Ovary (tissue), 9 donors: ENCODE measurements around the gene MAP2K1. TPM values are rescaled to one million over a fixed set of nuclear protein-coding genes. Genes with fewer than 3 reads are reported as not detected.
"Not testable (repeated sequence)": the region's sequence is repeated elsewhere in the genome, so short reads cannot be mapped to it uniquely, and the experiment has no call there.

Experiments
- DNase-seq, 5 donors: peaks; one replicate each; pipeline ENCODE4 v3.0.0-alpha.2; 2019 to 2020
- H3K27ac ChIP-seq, 2 donors: fragments of 200-600 bp; one replicate each; pipeline versions ENCODE4 v1.5.1 to v1.8.0; 2019 to 2022
- H3K27me3 ChIP-seq: fragments of 200-600 bp; one replicate; pipeline ENCODE4 v1.8.0; 2022
- H3K36me3 ChIP-seq: fragments of 200-600 bp; sonication (generic); one replicate; pipeline ENCODE4 v1.5.1; 2019
- H3K4me1 ChIP-seq: one replicate; pipeline ENCODE4 v1.8.1; 2013; ENCODE audit warnings: mild to moderate bottlenecking, moderate library complexity; ENCODE audit not compliant: insufficient read depth
- H3K4me3 ChIP-seq: fragments of 200-600 bp; sonication (generic); one replicate; pipeline ENCODE4 v1.5.1; 2017
- H3K9me3 ChIP-seq, 2 donors: fragments of 200-600 bp in 1 of 2; sonication (generic) in 1 of 2; one replicate each; pipeline versions ENCODE4 v1.5.1 to v1.8.1; 2013 to 2019; ENCODE audit warnings: mild to moderate bottlenecking in 1 of 2, moderate library complexity in 1 of 2
- EP300 ChIP-seq: sonication (generic); formaldehyde crosslinking; IDR thresholded peaks from one replicate; pipeline ENCODE4 v1.6.1; 2017; ENCODE audit warnings: antibody characterized with exemption
- POLR2A ChIP-seq: fragments of 450-650 bp; IDR thresholded peaks from one replicate; pipeline ENCODE4 v1.6.1; 2017; ENCODE audit warnings: antibody characterized with exemption, mild to moderate bottlenecking, moderate library complexity
- WGBS, 3 donors: extraction: QIAGEN DNeasy Blood & Tissue Kit in 1 of 3; methylation state at CpG; one replicate each; pipeline versions ENCODE4 v1.1.5 to v1.1.7; 2013 to 2017; 5-methylcytosine and 5-hydroxymethylcytosine counted together
- intact Hi-C, 4 donors: fragments of 100-400 bp; cut with DNase I; formaldehyde crosslinking; loops; one replicate each; pipeline versions ENCODE4 v1.11.0 to v1.15.1; 2022 to 2023
- polyA plus RNA-seq, 2 donors: library from polyadenylated mRNA; stranded (reverse); fragments of 200-250 nt in 1 of 2; fragments of 350-450 nt in 1 of 2; fragmentation: Illumina TruSeq in 1 of 2; extraction: RNeasy Lipid Tissue Mini Kit (QIAGEN cat#74804) in 1 of 2; gene quantifications; one replicate each; pipeline ENCODE4 v1.2.3, GENCODE V29; 2013 to 2014
- total RNA-seq, 7 donors: library from RNA; depleted of rRNA in 2 of 7; stranded (reverse); fragments of >200 nt in 2 of 7; fragmentation: NEBNext Ultra II Directional in 3 of 7; extraction: Animal tissue kit (Norgen Biotek cat#: 25700) in 3 of 7; gene quantifications; one replicate each; pipeline versions ENCODE4 v1.1.0 to v1.2.4, GENCODE V29; 2016 to 2023
- TF ChIP-seq, protein P1 (sequence below), 3 donors: fragments of 450-650 bp in 2 of 3; fragments of 200-600 bp in 1 of 3; IDR thresholded peaks; one replicate each; pipeline versions ENCODE4 v1.5.1 to v1.8.0; 2016 to 2022; ENCODE audit warnings: antibody characterized with exemption in 3 of 3, mild to moderate bottlenecking in 1 of 3
- donor health status: DM: no; HTN: no; CAD: no; lungs with moderate emphysema.
- donor health status: DM: no; HTN: no; CAD: no.
- donor health status: Bipolar disorder and iron deficiency.
- donor health status: DM: yes; HTN: yes; CAD: no.
- donor health status: DM: no; HTN: no; CAD: no.
- donor health status: DM: yes; HTN: yes; CAD: no.

The MAP2K1 gene
- total and polyA plus RNA-seq, 9 donors: 21.6 to 44.8 (median 34.3) TPM

DNA sequence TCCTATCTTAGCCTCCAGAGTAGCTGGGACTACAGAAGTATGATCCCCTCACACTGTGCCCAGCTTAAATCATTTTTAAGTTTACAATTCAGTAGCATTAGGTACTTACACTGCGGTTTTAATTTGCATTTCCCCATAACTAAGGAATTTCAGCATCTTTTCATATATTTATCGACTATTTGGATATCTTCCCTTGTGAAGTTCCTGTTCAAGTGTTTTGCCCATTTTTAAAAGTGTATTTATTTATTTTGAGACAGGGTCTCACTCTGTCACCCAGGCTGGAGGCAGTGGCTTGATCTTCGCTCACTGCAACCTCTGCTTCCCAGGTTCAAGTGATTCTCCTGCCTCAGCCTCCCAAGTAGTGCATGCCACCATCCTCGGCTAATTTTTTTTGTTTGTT lies 12.5 kb upstream of the MAP2K1 start:
- TF ChIP-seq EP300 (no peak), POLR2A (no peak)
- TF ChIP-seq, protein P1, sequence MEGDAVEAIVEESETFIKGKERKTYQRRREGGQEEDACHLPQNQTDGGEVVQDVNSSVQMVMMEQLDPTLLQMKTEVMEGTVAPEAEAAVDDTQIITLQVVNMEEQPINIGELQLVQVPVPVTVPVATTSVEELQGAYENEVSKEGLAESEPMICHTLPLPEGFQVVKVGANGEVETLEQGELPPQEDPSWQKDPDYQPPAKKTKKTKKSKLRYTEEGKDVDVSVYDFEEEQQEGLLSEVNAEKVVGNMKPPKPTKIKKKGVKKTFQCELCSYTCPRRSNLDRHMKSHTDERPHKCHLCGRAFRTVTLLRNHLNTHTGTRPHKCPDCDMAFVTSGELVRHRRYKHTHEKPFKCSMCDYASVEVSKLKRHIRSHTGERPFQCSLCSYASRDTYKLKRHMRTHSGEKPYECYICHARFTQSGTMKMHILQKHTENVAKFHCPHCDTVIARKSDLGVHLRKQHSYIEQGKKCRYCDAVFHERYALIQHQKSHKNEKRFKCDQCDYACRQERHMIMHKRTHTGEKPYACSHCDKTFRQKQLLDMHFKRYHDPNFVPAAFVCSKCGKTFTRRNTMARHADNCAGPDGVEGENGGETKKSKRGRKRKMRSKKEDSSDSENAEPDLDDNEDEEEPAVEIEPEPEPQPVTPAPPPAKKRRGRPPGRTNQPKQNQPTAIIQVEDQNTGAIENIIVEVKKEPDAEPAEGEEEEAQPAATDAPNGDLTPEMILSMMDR (IDR thresholded peaks at IDR 0.05): no peak
- DNase-seq: no peak
- WGBS, 3 donors: 86 to 94% (median 92%) methylated on average over 4 of the region's 4 CpGs
- Histone ChIP-seq H3K36me3 (no peaks in the 10 kb centered on the region), H3K9me3 (no peaks in the 10 kb centered on the region), H3K27me3 (no peaks in the 10 kb centered on the region), H3K4me3 (no peak overlapping the region), H3K27ac (no peak overlapping the region), H3K4me1 (no peaks in the 10 kb centered on the region)
- intact Hi-C loops: no loop called here

DNA sequence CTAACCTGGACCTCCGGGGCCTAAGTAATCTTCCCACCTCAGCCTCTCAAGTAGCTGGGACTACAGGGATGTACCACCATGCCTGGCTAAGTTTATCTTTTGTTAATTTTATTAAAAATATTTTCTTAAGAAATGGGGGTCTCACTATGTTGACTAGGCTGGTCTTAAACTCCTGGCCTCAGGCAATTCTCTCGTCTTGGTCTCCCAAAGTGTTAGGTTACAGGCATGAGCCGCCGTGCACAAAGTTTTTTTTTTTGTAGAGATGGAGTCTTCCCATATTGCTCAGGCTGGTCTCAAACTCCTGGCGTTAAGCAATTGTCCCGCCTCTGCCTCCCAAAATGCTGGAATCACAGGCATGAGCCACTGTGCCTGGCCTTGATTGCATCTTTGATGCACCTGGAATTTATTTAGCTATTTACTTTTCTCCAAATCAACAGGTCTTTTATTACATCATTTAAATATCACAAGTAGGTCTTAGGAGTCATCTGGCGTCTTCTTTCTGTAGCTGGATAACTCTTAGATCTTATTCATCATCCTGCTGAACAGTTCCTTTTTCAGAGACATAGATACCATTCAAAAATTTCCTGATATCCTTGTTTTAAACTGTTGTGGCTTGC lies 7.8 kb upstream of the MAP2K1 start:
- Histone ChIP-seq H3K4me3 (no peak overlapping the region), H3K36me3 (no peaks in the 10 kb centered on the region), H3K27me3 (no peaks in the 10 kb centered on the region), H3K9me3 (no peaks in the 10 kb centered on the region), H3K27ac (no peak overlapping the region), H3K4me1 (no peaks in the 10 kb centered on the region)
- no peak for DNase-seq
- intact Hi-C loops: no loop called here
- 89 to 90% (median 89%) methylated on average over 7 of the region's 7 CpGs for WGBS, 3 donors
- TF ChIP-seq EP300 (no peak), POLR2A (no peak)
- TF ChIP-seq, protein P1 (IDR thresholded peaks at IDR 0.05): no peak

DNA sequence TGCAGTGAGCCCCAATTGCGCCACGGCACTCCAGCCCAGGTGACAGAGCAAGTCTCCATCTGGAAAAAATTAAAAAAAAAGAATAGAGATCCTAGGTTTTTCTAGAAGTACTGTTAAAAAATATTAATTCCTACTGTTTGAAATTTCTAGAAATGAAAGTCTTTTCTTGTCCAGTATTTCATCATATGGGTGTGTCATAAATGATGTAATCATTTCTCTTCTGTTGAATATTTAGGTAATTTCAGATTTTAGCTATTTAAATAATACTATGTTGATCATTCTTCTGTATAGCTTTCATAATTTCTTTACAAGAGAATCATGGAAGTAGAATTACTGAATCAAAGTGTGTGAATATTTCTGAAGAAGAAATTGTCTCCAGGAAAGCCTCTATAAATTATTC lies 5.3 kb upstream of the MAP2K1 start:
- H3K36me3 ChIP-seq, H3K27ac ChIP-seq, DNase-seq, H3K4me1 ChIP-seq, H3K27me3 ChIP-seq, H3K9me3 ChIP-seq, H3K4me3 ChIP-seq, intact Hi-C loops: not testable (repeated sequence)
- WGBS, 3 donors: 92 to 98% (median 94%) methylated on average over 2 of the region's 2 CpGs

DNA sequence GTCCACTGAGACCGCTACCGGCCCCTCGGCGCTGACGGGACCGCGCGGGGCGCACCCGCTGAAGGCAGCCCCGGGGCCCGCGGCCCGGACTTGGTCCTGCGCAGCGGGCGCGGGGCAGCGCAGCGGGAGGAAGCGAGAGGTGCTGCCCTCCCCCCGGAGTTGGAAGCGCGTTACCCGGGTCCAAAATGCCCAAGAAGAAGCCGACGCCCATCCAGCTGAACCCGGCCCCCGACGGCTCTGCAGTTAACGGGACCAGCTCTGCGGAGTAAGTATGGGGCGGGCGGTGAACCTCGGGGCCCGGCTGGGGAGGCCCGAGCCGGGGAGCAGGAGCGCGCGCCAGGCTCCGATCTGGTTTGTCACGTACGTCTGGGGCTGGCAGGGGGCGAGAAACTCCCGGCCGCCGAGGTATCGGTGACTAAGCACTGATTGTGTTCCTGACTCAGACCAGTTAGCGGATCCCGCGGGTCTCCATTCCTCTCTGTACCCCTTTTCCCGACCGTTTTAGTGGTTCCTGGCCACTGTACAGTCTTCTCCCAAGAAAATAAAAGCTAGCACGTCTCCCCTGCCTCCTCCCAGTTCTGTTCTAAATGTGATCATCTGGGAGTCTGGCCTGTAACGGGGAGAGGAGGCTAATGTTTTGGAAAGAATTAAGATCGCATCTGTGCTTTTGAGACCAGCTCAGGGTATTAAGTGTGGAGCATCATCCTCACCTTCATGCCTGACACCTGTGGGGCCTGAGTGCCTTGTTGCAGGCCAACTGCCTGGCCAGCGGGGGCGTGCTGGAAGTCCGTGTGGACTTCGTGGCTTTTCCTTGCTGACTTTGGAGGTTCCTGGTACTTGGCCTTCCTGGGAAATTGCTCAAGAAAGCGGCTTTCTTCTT lies 691 bp downstream of the MAP2K1 start:
- peak; percentile 63 to 78 (median 73) for DNase-seq
- 1% methylated on average over 30 to 62 of the region's 62 CpGs for WGBS, 3 donors
- H3K4me3 ChIP-seq: peak overlapping the region; percentile 81
- H3K36me3 ChIP-seq: no peaks in the 10 kb centered on the region
- H3K4me1 ChIP-seq: peaks cover 5% of the 10 kb centered on the region
- intact Hi-C loops: loop anchor here (2.0 to 5.0 kb wide), 3 partner anchors 109 to 111 kb away; partner anchors contain the start of gene SNAPC5 (in 3 of the 4)
- H3K27ac ChIP-seq: peak overlapping the region; percentile 63 to 96
- TF ChIP-seq EP300 (no peak), POLR2A (peak; percentile 13)
- TF ChIP-seq, protein P1 (IDR thresholded peaks at IDR 0.05): peak in 1 of 3 donors; percentile 31
- no peaks in the 10 kb centered on the region for H3K27me3 ChIP-seq
- H3K9me3 ChIP-seq: no peaks in the 10 kb centered on the region

DNA sequence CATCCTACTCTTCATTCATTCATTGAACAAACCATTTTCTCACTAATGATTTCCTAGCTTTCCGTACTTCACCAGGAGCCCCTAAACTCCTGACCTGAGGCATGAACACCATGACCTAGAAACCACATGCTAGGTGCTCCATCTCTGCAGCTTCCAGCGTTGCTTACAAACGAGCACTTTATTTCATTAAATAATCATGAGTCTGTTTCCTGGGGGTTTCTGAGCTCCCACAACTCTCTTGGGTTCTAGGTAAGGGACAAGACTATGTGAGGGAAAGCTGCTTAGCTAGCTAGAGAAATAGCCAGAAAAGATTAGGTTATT lies 1.3 kb downstream of the MAP2K1 start:
- peak overlapping the region; percentile 81 for H3K4me3 ChIP-seq
- H3K27me3 ChIP-seq: no peaks in the 10 kb centered on the region
- peaks cover 5% of the 10 kb centered on the region for H3K4me1 ChIP-seq
- DNase-seq: no peak
- TF ChIP-seq, protein P1 (IDR thresholded peaks at IDR 0.05): no peak
- TF ChIP-seq POLR2A: no peak
- no peak for TF ChIP-seq EP300
- H3K9me3 ChIP-seq: no peaks in the 10 kb centered on the region
- intact Hi-C loops: loop anchor here in 2 of 4 donors (5.0 kb wide), 1 partner anchor 109 kb away; the partner anchor contains the start of gene SNAPC5 (in 2 of the 2)
- WGBS, 3 donors: 15 to 23% (median 16%) methylated on average over 3 of the region's 3 CpGs
- H3K36me3 ChIP-seq: no peaks in the 10 kb centered on the region
- peak overlapping the region in 1 of 2 donors; percentile 96 for H3K27ac ChIP-seq
